Stimulated activated CD4-positive, alpha-beta T cell treated with anti-CD3 and anti-CD28 coated beads, Interleukin-1b, Interleukin-23, amount 100 ng/mL, for 4 hours (primary cell): ENCODE data around the gene GNG14.
A peak's percentile ranks its signal among the peaks of the same experiment; 100 is the strongest.
"Not testable (repeated sequence)": the region's sequence is repeated elsewhere in the genome, so short reads cannot be mapped to it uniquely, and the experiment has no call there.

Source experiments
- DNase-seq, 2 donors: peaks; one replicate each; pipeline ENCODE4 v3.0.0-alpha.2; 2020; ENCODE audit warnings: low read depth in 2 of 2

Gene GNG14

DNA sequence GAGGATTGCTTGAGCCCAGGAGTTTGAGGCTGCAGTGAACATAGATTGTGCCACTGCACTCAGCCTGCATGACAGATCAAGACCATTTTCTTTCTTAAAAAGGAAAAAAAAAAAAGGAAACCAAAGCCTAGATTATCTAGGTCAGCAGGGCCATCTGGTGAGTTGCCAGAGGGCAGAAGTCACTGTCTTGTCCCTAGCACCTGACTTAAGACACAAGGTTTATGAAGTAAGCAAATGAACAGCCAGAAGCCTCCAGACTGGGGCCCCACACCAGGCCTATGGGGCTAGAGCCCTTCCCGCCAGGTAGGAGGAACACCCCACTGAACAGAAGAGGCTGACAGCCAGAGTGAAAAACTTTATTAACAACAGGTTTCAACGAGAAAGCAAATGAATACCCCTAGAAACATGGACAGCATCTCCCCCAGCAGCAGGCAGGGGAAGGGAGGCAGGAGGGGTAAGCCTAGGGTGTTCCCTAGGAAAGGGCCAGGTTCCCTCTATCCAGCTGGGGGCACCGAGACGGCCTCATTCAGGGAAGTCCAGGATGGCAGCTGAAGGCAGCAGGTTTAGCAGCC is 20.0 kb upstream of the GNG14 start:
- no peak for DNase-seq

DNA sequence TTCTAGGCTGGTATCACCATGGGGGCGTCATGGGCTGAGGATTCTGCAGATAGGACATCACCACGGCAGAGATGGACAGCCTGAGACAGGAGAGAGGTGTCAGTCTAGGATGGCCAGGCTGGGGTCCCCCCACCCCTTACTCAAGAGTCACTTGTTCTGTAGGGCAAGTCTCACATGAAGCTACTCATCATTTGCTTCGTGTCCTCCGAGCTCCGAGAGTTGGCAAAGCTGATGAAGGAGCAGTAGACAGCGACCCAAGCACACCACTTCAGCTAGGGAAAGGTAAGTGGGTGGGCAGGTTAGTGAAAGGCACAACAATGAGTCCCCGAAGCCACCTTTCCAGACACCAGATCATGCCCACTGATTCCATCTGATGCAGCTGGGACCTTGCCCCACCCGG is 19.5 kb upstream of the GNG14 start:
- DNase-seq = no peak

DNA sequence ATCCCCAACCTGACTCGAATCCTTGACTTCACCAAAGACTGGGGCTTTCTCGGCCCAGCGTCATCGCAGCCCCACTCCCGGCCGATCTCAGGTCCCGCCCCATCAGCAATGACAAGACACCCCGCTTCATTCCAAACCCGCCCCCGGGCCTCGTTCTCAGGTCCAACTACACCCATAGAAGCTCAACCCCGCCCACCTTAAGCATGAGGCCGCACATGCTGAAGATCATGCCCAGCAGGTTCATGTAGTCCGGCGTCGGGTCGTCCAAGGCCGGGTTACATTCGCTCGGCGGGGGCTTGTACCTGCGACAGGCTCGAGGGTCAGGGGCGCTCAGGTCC is 18.9 kb upstream of the GNG14 start:
- DNase-seq = peak; percentile 51 to 59

DNA sequence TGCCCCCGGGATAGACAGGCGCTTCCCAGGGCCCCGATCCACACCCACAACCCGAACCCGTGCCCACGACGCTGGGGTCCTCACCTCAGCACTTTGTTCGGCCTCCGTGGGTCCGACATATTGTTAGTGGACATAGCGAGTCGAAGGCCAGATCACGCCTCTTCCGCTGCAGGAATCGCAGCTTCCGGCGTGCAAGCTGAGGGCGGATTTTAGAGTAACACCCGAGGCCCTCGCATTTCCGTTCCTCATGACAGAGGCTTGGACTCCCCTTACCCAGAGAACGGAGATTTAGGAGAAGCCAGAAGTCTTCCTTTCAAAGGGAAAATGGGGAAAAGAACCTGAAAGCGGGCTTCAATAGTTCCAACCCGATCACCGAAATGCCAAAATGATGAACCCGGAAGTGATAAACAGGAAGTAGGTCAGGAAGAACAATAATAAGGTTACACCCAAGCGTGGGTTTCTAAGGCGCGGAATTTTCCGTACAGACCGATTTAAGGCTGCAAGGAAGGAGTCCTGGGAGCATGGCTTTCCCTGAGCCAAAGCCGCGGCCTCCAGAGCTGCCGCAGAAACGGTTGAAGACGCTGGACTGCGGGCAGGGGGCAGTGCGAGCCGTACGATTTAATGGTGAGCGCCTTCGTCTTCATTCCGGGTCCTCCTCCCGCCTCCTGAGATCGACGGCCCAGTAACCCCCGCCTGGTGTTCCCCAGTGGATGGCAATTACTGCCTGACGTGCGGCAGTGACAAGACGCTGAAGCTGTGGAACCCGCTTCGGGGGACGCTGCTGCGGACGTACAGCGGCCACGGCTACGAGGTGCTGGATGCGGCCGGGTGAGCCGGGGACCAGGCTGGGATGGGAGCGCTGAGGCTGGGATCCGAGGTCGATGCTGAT is 18.3 kb upstream of the GNG14 start:
- DNase-seq = peak; percentile 63 to 70

DNA sequence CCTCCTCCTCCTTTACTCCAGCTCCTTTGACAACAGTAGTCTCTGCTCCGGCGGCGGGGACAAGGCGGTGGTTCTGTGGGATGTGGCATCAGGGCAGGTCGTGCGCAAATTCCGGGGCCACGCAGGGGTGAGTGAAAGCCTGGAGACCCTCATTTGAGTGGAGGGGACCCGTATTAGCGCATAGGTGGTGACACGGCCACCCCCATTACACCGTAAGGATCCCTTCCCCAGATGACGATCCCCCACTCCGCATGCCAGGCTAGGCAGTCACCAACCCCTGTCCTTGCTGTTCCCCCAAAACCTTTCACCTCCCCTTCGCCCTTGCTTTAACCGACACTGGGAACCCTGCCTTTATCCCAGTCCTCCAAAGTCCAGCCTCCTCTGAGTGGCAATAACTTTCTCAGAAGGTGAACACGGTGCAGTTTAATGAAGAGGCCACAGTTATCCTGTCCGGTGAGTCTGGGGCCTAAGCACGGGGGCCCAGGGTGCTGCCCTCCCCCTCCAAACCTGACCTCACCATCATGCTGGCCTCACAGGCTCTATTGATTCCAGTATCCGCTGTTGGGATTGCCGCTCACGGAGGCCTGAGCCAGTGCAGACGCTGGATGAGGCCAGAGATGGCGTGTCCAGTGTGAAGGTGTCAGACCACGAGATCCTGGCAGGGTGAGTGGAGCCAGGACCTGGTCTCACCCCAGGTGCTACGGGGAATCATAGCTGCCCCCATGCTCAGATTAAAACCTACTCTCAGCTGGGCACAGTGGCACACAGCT is 17.5 kb upstream of the GNG14 start:
- no peak for DNase-seq

DNA sequence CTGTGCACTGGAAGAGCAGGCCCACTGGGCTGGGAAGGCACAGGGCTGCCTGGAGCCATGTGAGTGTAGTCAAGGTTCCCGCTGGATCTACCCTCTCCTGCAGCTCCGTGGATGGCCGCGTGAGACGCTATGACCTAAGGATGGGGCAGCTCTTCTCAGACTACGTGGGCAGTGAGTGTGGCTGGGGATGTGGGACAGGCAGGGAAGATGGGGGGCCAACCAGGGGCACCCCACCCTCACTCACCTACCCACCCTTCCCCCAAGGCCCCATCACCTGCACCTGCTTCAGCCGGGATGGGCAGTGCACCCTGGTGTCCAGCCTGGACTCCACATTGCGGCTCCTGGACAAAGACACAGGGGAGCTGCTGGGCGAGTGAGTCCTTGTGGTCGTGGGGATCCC is 15.1 kb upstream of the GNG14 start:
- DNase-seq = no peak

DNA sequence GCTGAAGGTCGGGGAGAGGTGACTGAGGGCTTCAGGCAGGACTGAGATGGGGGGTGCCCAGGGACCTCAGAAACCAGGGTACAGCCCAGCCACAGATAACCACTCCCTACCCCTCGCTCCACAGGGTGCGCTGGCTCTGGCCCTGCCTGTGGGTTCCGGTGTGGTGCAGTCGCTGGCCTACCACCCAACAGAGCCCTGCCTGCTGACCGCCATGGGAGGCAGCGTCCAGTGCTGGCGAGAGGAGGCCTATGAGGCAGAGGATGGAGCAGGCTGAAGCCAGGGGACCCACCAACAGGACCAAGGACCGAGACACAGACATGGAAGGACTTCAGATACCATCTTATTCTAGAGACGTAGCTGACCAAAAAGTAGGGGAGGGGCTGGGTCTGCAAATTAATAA is 12.4 kb upstream of the GNG14 start:
- DNase-seq = no peak

DNA sequence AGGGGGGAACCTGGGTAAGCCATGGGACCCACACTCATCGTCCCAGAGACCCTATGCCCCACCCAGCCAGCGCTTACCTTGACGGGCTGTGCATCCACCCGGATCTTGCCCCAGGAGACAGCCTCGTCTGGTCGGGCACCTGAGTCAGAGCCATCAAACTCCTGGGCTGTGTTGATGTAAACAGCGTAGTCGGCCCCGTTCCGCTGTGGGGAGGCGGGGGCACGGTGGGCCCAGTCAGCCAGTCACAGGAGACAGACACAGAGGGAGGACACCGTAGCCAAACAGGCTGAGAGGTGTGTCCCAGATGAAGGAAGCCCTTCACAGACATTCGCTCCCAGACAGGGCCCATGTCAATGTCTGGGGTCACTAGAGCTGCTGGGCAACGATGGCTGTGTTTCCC is 11.9 kb upstream of the GNG14 start:
- DNase-seq = no peak

DNA sequence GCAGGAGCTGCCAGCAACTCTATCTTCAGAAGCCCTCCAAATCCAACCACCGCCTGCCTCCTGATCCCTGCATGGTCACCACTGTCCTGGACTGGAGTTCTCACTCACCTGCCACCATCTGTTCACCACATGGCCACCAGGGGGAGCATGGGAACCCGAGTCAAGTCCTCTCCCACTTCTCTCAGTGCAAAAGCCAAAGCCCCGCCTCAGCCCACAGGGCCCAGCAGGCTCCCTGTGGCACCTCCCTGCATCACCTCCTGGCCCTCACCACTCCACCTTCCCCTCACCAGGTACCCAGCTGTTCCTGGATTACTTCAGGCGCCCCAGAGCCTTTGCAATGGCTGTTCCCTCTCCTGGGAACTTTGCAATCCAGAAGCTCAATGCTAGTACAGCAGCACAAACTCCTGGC is 11.4 kb upstream of the GNG14 start:
- DNase-seq = peak; percentile 84 to 85

DNA sequence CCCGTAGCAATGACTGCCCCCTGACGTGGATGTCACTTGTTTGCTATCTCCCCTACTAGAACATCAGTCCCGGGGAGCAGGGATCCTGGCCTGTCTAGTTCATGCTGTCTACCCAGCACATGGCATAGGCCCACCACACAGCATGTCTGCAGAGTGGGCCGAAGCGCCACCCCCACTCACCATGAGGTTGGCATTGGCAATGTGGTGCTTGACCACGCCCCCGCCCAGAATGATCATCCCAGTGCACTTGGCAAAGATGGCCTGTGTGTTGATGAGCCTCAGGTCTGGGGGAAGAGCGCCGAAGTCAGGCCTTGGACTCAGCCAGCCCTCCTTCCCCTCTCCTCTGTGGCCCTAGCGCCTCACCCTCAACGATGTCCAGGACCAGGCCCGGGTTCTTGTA is 10.9 kb upstream of the GNG14 start:
- DNase-seq = no peak

DNA sequence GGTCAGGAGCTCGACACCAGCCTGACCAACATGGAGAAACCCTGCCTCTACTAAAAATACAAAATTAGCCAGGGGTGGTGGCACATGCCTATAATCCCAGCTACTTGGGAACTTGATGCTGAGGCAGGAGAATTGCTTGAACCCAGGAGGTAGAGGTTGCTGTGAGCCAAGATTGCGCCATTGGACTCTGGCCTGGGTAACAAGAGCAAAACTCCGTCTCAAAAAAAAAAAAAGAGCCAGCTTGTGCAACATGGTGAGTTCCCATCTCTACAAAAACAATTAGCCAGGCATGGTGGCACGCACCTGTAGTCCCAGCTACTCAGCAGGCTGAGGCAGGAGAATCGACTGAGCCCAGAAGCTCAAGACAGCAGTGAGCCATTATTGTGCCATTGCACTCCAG is 9.8 kb upstream of the GNG14 start:
- DNase-seq = not testable (repeated sequence)

DNA sequence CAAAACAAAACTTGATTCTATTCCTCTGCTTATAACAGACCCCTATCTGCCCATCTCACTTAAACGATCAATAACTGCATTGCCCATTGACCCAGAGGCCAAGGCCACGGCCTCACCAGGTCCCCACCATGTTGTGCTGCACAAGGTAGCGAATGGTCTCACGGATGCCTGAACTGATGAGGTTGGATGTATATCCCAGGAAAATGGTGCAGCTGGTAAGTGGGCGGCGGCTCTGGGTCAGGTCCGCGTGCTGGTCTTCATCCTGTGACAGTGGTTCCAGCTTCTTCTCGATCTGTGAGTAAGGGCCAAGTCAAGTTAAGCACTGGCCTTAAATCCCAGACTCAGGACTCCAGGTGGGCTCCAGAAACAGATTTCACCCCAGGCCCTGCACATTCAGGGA is 7.8 kb upstream of the GNG14 start:
- no peak for DNase-seq

DNA sequence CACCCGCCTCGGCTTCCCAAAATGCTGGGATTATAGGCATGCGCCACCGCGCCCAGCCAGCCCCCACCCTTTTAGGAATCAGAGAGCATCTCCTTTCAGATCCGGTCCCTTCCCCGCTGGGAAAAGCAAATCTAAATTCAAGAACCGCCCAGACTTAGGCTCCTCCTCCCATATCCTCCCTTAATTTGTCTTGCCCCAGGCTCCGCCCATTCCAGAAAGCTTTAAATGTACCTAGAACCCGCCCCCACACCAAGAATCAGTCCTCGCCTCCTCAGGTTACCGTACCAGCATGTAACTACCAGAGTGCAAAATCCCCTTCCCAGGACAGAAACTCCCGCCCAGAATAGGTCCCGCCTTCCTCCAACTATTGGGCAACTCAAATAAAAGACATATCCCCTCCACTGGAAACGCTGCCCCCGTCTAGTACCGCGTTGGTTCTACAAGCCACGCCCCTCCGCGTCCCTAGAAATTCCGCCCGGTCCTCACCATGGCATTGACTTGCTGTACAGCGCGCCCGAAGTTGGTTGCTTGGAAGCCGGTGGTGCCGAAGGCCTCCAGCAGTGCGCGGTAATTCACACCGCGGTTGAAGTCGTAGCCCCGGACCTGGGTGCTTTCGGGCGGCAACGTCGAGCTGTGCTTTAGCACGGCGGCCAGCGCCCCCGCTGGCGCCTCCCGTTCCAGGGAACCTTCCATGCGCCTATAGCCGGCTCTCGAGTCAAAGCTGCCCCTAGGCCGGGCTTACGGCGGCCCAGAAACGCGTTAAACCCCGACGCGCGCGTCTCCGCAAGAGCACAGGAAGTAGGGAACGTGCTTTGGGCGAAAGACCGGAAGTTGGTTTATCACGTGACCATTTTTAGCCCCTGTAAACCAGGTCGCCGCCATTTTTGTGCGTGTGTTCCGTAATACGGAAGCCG is 6.5 kb upstream of the GNG14 start, which contains the start of gene DHPS:
TSS of gene DHPS (minus strand) at position 807 of the 914 bp plus-strand sequence. CDS start at position 693, 114 bp downstream.
- DNase-seq = peak; percentile 79 to 81

DNA sequence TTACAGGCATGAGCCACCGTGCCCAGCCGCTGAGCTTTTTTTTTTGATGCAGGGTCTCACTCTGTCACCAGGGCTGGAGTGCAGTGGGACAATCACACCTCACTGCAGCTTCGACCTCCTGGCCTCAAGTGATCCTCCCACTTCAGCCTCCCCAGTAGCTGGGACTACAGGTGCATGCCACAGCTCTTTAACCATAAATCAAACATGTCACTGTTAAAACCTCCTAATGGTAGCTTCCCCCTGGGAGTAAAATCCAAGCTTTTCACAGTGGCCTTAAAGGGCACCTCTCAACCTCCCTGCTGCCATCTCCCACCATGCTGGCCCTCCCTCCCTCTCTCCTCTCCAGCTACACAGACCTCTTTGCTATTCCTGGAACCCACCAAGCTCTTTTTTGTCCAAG is 2.0 kb upstream of the GNG14 start:
- no peak for DNase-seq

DNA sequence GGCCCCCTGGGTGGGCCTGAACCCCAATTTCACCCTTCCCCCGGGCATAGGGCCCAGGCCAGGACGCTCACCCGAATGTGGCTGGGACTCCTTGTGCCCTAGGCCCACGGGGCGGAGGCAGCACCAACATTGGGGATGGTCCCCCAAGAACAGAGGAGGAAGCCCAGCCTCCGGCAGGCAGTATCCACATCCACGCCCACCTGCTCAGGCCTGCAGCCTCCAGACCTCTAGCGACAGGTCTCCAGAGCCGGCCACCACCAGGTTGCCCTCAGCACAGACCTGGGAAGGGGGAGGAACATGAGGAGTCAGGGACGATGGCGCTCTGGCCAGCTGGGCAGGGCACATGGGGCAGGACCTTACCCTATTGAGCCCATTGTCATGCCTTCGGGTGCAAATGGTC is 1.2 kb downstream of the GNG14 start:
- DNase-seq = no peak

DNA sequence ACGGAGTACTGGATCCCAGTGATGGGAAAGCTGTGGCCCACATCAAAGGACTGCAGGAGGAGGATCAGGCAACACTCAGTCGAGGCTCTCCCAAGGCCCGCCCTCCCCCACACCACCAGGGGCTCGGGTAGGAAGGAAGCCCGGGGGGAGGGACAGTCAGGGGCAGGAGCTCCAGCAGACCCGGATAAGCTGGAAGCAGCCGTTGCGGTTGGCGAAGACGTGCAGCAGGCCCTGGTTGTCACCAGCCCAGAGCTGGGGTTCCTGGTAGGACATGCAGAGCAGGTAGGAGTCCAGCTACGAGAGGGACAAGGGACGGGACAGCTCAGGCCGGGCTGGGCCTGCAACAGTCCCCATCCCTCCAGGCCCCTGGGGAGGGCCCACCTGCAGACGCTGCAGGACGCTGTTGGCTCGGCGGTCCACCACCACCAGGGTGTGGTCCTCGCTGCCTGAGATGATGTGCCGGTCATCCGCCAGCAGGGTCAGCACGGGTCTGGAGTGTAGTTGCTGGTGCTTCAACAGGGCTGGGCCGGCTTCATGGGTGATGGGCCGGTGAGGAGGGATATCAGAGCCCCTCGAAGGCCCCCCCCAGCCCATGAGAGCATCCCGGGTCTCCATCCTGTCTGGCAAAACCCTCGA is 1.9 kb downstream of the GNG14 start:
- no peak for DNase-seq

DNA sequence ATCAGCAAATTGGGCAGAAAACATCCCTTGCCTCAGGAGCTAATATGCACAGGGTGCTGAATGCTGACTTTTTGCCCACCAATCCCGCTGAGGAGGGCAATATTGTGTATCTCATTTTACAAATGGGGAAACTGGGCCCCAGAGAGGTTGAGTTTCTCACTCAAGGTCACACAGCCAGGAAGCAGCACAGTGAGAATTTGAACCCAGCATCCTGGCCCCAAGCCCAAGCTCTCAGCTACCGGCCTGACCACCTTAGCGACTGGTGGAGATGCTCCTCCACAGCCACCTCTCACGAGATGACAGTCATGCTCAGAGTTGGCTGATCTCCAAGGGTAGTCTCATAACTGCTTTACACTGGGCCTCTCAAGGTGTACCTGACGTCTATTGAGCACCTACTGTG is 5.2 kb downstream of the GNG14 start:
- no peak for DNase-seq

DNA sequence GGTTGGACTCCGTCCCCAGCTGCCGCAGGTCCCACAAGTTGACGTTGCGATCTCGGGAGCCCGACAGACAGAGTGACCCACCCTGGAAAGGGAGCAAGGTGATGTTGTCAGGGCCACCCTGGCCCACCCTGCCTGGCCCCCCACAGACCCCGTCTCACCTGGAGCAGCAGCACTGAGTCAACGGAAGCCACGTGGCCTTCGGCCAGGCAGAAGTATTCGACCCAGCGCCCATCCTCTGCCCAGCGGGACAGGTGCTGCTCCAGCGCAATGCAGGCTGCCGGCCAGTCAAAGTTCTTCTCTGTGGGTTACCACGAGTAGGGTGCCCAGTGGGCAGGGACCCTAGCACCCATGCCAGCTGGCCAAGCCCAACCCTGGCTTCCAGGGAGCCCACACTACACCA is 6.8 kb downstream of the GNG14 start:
- DNase-seq = no peak

DNA sequence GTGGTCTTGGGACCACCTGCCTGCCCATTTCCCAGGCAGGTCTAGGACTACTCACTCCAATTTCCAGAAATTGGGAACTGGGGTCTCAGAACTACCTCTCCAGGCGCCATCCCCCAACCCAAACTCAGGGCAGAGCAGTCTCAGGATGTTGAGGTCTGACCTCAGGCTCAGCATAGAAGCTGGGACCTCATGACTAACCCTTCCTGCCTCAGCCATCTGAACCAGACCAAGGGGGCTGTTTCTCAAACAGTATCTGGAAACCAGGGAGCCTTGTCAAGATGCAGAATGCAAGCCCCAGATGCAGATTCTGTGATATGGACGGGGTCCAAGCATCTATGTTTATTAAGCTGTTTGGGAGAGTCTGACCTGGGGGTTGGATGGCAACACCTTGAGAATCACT is 7.3 kb downstream of the GNG14 start:
- no peak for DNase-seq

DNA sequence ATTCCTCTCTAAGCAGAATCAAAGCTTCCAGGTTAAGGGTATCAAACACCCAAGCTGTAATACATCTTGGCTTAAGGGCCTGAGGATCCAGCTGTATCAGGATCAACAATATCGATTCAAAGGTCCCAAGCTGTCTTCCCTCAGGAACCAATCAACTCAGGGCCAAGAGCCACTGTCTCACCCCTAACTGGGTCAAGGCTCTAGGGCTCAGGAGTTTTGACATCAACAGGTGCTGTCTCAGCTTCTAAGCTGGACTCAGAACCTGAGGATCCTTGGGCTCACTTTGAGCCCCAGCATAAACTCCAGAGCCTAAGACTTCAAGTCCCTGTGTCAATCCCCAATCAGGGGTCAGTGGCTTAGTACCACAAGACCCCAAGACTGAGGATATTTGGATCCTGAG is 7.7 kb downstream of the GNG14 start:
- no peak for DNase-seq

DNA sequence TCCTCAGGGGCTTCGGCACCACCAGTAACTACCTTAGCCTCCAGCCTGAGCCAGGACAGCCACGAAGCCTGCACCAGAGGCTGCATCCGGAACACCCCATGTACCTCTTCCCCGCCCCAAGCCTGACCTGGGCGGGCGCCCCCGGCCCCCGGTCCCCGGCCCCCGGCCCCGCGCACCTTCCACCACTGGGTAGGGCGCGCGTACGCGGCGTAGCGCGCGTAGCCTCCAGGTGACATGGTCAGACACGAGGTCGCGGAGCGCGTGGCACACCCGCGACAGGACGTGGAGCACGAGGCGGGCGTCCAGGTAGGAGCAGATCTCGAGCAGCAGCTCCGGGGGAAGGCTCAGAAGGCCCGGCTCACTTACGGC is 8.2 kb downstream of the GNG14 start:
- peak in 1 of 2 donors; percentile 31 for DNase-seq
